NOMO-1 (cell line): ENCODE data around the gene USP10.

ENCODE experiments used
- DNase-seq, 2 experiments: peaks; one replicate each; lab custom pipeline; 2025; ENCODE audit not compliant: unreplicated experiment in 2 of 2; lab: John Stamatoyannopoulos, UW

Gene USP10

DNA sequence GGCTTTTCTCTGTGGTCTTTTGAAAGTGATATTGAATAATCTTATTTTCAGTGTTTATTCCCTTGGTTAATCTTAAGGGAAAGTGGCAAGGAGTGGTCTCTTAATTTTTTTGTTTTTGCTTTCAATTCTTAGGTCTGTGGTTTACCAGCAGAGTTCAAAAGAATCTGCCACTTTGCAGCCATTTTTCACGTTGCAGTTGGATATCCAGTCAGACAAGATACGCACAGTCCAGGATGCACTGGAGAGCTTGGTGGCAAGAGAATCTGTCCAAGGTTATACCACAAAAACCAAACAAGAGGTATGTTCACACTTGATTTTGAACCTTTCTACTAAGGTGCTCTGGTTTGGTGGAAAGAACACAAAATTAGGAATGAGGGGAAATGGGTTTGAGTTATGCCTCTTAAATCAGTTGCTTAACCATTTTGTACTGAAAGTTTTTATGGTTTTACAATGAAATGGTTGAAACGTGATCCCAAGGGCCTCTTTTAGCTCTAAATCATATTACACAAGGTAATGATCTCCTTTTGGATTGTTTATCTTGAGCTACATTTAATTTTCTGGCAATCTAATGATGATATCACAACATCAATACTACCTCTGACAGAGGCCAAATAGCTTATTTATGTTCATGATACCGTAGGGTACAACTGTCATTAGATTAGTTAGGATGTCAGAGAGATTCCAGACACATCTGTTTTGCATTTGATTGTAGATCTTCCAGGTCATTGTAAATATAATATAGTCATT lies 68.4 kb downstream of the USP10 start:
- no peak for DNase-seq

DNA sequence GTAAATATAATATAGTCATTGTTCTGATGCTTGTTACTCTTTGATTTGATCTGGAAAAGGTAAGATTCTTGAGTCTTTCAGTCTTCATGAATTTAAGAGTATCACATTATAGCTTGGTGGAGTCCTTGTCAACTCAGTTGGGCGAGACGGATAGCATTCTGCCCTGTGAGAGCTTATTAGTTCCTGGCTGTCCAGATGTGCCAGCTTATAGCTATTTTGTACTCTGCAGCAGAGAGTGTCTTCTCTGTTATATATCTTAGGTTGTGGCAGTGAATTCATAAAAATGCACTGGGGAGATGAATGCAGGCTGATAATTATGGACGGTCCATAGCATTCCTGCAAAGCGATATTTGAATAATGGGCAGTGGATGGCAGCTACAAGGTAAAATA lies 69.0 kb downstream of the USP10 start:
- DNase-seq: no peak

DNA sequence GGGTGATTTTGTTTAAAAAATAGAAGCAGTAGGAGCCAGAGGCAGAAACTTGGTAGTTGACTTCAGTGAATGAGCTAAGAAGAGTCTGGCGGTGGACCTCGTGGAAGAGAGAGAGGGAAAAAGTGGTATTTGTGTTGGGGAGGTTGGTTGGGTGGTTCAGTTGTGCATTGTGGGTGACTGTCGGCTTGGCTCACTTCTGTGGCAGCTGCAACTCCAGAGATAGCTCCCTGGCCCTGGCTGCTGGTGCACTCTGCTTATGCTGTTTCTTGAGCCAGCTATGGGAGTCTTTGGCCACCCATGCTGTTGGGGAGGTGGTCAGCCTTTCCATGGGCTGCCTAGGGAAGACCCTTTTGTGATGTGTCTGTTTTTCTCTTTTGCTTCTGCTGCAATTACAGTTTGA lies 69.6 kb downstream of the USP10 start:
- no peak for DNase-seq

GRCh38 chr16:84773312-84773711 lies 73.5 kb downstream of the USP10 start:
- no peak for DNase-seq

DNA sequence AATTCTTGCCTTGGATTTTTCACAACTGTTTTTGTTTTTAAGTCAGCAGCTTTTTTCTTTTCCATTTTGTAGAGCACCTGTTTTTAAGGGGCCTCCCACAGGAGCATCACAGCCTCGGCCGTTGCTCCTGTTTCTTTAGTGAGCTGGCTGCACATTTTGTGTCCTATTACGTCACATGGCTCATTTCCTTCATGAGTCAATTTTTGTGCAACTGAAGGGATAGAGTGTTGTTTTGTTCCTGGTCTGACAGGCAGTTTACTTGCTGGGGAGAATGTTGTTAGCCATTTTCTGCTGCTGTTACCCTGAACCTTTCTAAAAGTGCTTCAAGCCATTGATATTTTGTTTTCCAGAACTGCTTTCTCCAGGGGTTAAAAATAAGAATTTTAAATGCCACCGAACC lies 75.0 kb downstream of the USP10 start:
- DNase-seq: peak; percentile 73 to 86

DNA sequence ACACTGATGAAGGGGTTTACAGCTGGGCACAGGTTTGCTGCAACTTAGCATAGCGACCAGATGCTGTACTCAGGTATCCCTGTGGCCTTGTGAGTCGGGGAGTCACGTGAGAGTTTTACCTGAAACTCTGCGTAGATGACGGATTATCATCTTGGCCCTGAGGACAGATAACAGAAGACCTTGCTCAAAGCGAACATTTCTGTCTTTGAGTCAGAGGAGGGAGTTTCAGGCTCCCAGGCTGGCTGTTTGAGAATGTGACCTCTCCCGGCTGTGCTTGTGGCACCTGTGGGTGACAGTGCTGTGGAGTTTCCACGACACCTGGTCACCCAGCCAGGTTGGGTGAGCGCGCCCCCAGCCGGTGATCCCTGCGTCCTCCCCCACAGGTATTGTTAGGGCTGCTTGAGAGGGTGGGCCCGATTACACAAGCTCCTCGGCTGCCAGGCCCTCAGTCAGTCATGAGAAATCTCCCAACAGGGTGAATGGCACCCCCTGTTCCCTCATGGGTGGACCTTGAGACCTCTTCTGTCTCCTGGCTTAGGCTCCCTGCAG lies 75.5 kb downstream of the USP10 start:
- DNase-seq: no peak

DNA sequence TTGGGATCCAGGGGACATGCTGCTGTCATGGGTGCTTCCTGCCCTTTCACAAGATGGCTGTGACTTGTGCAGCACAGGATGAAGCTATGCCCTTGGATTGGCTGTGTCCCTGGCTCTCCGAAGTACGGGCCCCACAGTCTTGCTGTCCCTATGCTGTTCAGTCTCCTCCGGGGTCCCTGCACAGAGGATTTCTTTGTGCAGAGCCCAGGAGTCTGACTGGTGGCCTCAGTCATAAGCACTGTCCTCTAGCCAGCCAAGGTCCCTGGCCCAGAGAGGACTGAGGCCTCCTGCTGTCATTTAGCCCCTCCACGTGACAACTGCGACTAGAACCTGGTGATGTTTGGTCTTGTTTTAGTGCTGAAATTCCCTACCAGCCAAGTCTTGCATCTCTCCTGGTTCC lies 77.6 kb downstream of the USP10 start:
- no peak for DNase-seq

- no peak for DNase-seq
Observed at GRCh38 chr16:84778720-84779119, 78.9 kb downstream of the USP10 start.

DNA sequence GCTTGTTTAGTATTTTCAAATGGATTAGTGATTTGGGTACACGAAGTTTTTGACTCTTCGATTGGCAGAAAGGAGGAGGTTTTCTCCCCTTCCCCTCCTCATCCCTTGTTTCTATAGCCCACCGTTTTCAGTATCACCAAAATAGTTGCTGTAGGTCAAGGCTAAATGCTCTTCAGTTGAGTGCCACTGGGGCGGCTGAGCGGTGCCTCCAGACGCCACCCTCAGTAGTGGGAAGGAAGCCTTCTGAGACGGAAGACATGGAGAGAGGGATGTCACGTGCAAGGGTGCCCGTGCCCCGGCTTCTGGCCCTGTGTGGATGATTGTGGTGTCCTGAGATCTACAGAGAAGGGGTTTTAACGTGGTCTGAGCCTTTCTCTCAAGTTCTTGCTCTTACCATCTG lies 80.3 kb downstream of the USP10 start:
- DNase-seq: no peak

DNA sequence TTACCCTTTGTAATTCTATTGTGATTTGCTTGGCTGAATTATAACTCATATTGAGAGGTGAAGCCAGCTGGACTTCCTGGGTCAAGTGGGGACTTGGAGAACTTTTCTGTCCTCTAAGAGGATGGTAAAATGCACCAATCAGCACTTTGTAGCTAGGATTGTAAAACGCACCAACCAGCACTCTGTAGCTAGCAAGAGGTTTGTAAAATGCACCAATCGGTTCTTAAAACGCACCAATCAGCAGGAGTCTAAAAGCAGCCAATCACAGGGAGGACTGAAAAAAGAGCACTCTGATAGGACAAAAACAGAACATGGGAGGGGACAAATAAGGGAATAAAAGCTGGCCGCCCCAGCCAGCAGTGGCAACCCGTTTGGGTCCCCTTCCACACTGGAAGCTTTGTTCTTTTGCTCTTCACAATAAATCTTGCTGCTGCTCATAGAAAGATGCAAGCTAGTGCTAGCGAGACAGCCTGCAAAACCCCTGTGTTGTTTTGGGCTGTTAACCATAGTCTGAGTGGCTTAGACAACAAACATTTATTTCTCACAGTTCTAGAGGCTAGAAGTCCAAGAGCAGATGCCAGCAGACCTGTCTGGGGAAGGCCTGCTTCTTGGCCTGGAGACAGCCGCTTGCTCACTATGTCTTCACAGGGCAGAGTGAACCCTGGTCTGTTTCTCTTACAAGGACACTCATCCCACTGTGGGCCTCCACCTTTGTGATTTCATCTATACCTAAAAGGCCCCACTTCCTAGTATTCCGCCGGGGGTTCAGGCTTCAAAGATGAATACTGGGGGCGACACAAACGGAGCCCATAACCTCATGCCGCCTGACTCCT lies 81.0 kb downstream of the USP10 start:
- no peak for DNase-seq

GRCh38 chr16:84782846-84783245 lies 83.0 kb downstream of the USP10 start:
- no peak for DNase-seq

- no peak for DNase-seq
Observed at GRCh38 chr16:84785843-84786581, 86.2 kb downstream of the USP10 start.

GRCh38 chr16:84786605-84787262 lies 86.9 kb downstream of the USP10 start:
- no peak for DNase-seq

- DNase-seq: no peak
Observed at GRCh38 chr16:84787263-84787622, 87.4 kb downstream of the USP10 start.

- peak in 1 of 2 experiments; percentile 43 for DNase-seq
Observed at GRCh38 chr16:84788920-84789391, 89.2 kb downstream of the USP10 start.

DNA sequence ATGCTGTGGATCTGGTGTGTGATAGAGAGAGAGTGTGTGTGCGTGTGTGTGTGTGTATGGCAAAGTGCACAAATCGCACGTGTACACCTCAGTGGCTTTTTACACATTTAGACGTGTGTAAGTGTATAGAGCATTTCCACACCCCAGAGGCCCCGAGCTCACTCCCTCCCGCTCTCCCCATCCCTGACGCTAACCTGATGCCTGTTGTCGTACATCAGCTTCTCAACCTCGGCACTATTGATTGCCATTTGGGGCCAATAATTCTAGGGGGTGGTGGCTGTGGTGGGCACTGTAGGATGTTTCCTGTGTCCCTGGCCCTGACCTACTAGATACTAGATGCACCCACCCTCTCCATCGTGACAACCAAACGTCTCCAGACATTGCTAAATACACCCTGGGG lies 89.6 kb downstream of the USP10 start:
- no peak for DNase-seq

GRCh38 chr16:84790301-84790700 lies 90.5 kb downstream of the USP10 start:
- DNase-seq: no peak

- no peak for DNase-seq
Observed at GRCh38 chr16:84791088-84791487, 91.3 kb downstream of the USP10 start.

GRCh38 chr16:84791501-84791900 lies 91.7 kb downstream of the USP10 start:
- no peak for DNase-seq

- peak in 1 of 2 experiments; percentile 39 for DNase-seq
Observed at GRCh38 chr16:84794186-84794585, 94.4 kb downstream of the USP10 start.

DNA sequence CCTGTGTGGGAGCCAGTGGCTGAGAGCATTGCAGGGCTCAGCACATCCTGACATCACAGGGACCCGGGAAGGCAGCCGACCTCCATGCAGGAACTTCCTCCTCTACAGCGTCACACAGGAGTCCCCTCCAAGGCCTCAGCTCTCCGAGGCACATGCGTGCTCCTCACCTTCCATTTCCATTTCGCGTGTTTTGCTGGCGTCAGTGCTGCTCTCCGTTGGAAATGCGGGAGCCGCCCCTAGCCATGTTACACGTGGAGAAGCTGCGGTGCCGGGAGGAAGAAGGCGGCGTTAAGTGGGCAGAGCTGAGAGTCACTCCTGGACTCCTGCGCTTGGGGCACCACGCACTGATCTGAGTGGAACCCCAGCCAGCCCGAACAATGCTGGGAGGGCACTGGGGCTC lies 94.8 kb downstream of the USP10 start:
- no peak for DNase-seq
